ENCODE data around the gene YLPM1. TPM values are rescaled to one million over a fixed set of nuclear protein-coding genes. Genes with fewer than 3 reads are reported as not detected.

YLPM1 gene
- total RNA-seq, 1 experiment from 2014 or later: 91.2 TPM

DNA sequence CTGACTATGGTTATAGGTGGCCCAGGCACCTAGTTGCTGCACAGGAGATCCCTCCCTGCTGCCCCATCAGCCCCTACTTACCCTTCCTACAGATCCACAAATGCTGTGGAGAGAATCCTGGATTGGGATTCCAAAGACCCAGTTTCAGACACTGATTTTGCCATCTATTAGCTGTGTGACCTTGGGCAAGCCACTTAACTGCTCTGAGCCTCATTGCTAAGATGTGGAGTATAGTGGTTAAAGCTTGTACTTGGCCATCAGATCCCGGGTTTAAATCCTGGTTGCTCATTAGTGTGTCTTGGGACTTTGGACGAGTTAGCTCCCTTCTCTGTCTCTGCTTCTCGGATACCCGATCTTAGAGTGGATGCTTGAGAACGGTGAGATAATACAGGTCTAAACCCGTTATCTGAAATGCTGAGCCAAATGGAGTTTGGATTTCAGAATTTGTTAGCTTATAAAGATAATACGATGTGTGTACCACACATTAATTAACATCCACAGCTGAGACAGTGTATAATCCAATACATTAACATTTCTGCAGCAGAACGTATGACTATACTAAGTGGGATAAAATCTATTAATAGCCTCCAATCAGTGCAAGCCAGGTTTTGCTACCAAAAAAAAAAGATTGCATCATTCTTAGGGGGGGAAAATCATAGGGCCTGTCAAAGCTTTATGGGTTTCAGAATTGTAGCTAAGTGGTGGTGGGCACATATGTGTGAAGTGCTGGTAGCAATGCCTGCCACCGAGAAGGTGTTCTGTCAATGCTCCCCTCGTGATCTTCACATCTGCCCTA is 96.8 kb downstream of the YLPM1 start:
- intact Hi-C loops (cut with micrococcal nuclease; ENCODE audit: unreplicated experiment): loop anchor here (5.0 kb wide), 2 partner anchors 227 to 442 kb away; no protein-coding TSS in a partner anchor
- POLR2A ChIA-PET (ENCODE audit: low non-redundant PET): no interaction called here
- no peaks in the 10 kb centered on the region for H3K27me3 ChIP-seq (replicated peaks; ENCODE audit: insufficient read depth, low read depth, low read length, poor library complexity)
- no TSS peak for BruUV-seq (replicated peaks)
- no peaks in the 10 kb centered on the region for H3K36me3 ChIP-seq (ENCODE audit: insufficient read depth, low read length, poor library complexity, severe bottlenecking)
- CTCF ChIA-PET: interaction anchor here (0.6 to 2.2 kb wide), 9 partner anchors 19 to 438 kb away, joined by 3 to 26 read pairs (median 4); no protein-coding TSS in a partner anchor
- H3K4me1 ChIP-seq (ENCODE audit: insufficient read depth, low read length, poor library complexity, severe bottlenecking): peaks cover 4% of the 10 kb centered on the region
- no peak overlapping the region for H3K4me3 ChIP-seq (ENCODE audit: low read depth, low read length, poor library complexity, severe bottlenecking)
- no peak for DNase-seq (ENCODE audit: low spot score)
- TF ChIP-seq, protein P1, sequence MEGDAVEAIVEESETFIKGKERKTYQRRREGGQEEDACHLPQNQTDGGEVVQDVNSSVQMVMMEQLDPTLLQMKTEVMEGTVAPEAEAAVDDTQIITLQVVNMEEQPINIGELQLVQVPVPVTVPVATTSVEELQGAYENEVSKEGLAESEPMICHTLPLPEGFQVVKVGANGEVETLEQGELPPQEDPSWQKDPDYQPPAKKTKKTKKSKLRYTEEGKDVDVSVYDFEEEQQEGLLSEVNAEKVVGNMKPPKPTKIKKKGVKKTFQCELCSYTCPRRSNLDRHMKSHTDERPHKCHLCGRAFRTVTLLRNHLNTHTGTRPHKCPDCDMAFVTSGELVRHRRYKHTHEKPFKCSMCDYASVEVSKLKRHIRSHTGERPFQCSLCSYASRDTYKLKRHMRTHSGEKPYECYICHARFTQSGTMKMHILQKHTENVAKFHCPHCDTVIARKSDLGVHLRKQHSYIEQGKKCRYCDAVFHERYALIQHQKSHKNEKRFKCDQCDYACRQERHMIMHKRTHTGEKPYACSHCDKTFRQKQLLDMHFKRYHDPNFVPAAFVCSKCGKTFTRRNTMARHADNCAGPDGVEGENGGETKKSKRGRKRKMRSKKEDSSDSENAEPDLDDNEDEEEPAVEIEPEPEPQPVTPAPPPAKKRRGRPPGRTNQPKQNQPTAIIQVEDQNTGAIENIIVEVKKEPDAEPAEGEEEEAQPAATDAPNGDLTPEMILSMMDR (conservative IDR thresholded peaks at IDR 0.05; ENCODE audit: low read depth, low read length): no peak
- no peak for TF ChIP-seq EZH2 (IDR thresholded peaks at IDR 0.05; ENCODE audit: borderline replicate concordance, low read depth, low read length, poor library complexity, severe bottlenecking)
- H3K9me3 ChIP-seq (ENCODE audit: low read depth, low read length, poor library complexity, severe bottlenecking): no peaks in the 10 kb centered on the region
- H3K27ac ChIP-seq (ENCODE audit: low read depth, low read length, poor library complexity, severe bottlenecking): no peak overlapping the region

DNA sequence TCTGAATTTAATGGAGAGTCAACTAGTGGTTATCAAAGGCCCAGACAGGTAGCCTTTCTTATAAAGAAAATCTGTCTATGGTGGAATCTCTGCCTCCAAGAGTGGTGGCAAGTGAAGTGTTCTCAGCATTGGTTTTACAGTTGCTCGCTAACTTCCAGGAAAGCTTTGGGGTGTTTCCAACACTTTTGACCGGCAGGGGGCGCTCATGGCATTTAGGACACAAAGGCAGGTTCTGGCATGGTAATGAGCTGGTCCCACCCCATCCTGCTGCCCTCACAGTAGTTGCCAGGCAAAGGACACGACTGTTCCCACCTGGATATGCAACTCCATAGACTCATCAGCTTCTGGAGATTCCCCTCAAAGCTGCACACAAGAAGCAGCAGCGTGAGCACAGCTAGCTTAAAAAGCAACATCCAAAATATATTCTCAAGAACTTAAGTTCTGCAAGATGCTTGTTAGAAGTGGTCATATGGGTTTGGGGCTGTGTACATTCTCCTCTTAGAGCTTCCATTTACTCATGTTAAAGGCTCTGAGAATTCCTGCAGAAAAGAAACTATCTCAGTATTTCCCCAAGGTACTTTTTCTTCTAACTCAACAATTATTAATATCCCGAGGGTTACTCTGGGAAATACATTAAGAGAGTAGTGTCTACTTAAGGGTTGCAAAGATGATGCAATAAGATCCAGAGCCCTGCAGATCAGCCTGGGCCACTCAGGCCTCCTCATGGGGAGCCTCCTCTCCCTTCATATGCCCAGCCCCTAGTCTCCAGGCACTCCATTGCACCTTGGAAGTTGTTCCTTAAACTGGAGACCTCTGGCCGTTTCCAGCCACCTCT is 98.0 kb downstream of the YLPM1 start:
- intact Hi-C loops (cut with micrococcal nuclease; ENCODE audit: unreplicated experiment): loop anchor here (1.0 to 5.0 kb wide), 3 partner anchors 44 to 441 kb away; no protein-coding TSS in a partner anchor
- no TSS peak for BruUV-seq (replicated peaks)
- ChIA-PET CTCF (interaction anchor here (0.5 to 2.2 kb wide), 19 partner anchors 8 to 1795 kb away, joined by 3 to 26 read pairs (median 4); partner anchors contain the start of gene RPS6KL1), POLR2A (ENCODE audit: low non-redundant PET) (no interaction called here)
- Histone ChIP-seq H3K36me3 (ENCODE audit: insufficient read depth, low read length, poor library complexity, severe bottlenecking) (no peaks in the 10 kb centered on the region), H3K4me3 (ENCODE audit: low read depth, low read length, poor library complexity, severe bottlenecking) (no peak overlapping the region), H3K4me1 (ENCODE audit: insufficient read depth, low read length, poor library complexity, severe bottlenecking) (peaks cover 4% of the 10 kb centered on the region), H3K27me3 (replicated peaks; ENCODE audit: insufficient read depth, low read depth, low read length, poor library complexity) (no peaks in the 10 kb centered on the region), H3K9me3 (ENCODE audit: low read depth, low read length, poor library complexity, severe bottlenecking) (no peaks in the 10 kb centered on the region), H3K27ac (ENCODE audit: low read depth, low read length, poor library complexity, severe bottlenecking) (no peak overlapping the region)
- TF ChIP-seq, protein P1 (conservative IDR thresholded peaks at IDR 0.05; ENCODE audit: low read depth, low read length): peak; percentile 89
- TF ChIP-seq EZH2 (IDR thresholded peaks at IDR 0.05; ENCODE audit: borderline replicate concordance, low read depth, low read length, poor library complexity, severe bottlenecking): no peak
- peak; percentile 90 for DNase-seq (ENCODE audit: low spot score)

- H3K27ac ChIP-seq (ENCODE audit: low read depth, low read length, poor library complexity, severe bottlenecking): no peak overlapping the region
- no peaks in the 10 kb centered on the region for H3K9me3 ChIP-seq (ENCODE audit: low read depth, low read length, poor library complexity, severe bottlenecking)
- H3K36me3 ChIP-seq (ENCODE audit: insufficient read depth, low read length, poor library complexity, severe bottlenecking): no peaks in the 10 kb centered on the region
- intact Hi-C loops (cut with micrococcal nuclease; ENCODE audit: unreplicated experiment): loop anchor here (1.0 to 5.0 kb wide), 3 partner anchors 44 to 441 kb away; no protein-coding TSS in a partner anchor
- no peak for DNase-seq (ENCODE audit: low spot score)
- peaks cover 4% of the 10 kb centered on the region for H3K4me1 ChIP-seq (ENCODE audit: insufficient read depth, low read length, poor library complexity, severe bottlenecking)
- no peaks in the 10 kb centered on the region for H3K27me3 ChIP-seq (replicated peaks; ENCODE audit: insufficient read depth, low read depth, low read length, poor library complexity)
- no TSS peak for BruUV-seq (replicated peaks)
- ChIA-PET POLR2A (ENCODE audit: low non-redundant PET) (no interaction called here), CTCF (interaction anchor here (0.7 to 2.2 kb wide), 3 partner anchors 12 to 31 kb away, joined by 5 to 16 read pairs (median 8); no protein-coding TSS in a partner anchor)
- TF ChIP-seq, protein P1 (conservative IDR thresholded peaks at IDR 0.05; ENCODE audit: low read depth, low read length): no peak
- TF ChIP-seq EZH2 (IDR thresholded peaks at IDR 0.05; ENCODE audit: borderline replicate concordance, low read depth, low read length, poor library complexity, severe bottlenecking): no peak
- H3K4me3 ChIP-seq (ENCODE audit: low read depth, low read length, poor library complexity, severe bottlenecking): no peak overlapping the region
These were observed 98.6 kb downstream of the YLPM1 start for GRCh38 chr14:74861734-74862090.

Measured in A673 (cell line).